ENCODE data around the gene RADIL.

GRCh38 chr7:4779118-4779517 is 104.4 kb downstream of the RADIL start:
- TF ChIP-seq CTCF (IDR thresholded peaks at IDR 0.05 in 2 of 3, conservative IDR thresholded peaks at IDR 0.05 in 1 of 3; ENCODE audit: insufficient read depth in 2 of 3, low read depth in 1 of 3, low read length in 3 of 3) = no peak
- no peak for TF ChIP-seq ETV6 (IDR thresholded peaks at IDR 0.05; ENCODE audit: borderline replicate concordance in 1 of 2, low read depth in 2 of 2, low read length in 1 of 2)
- TF ChIP-seq ETV6 (CRISPR knock-in tag; IDR thresholded peaks at IDR 0.05; ENCODE audit: borderline replicate concordance) = no peak
- TF ChIP-seq ZNF398 (CRISPR knock-in tag; IDR thresholded peaks at IDR 0.05) = no peak
